ENCODE results near the gene PAQR9. TPM values are rescaled to one million over a fixed set of nuclear protein-coding genes. Genes with fewer than 3 reads are reported as not detected.

The PAQR9 gene
- total and polyA plus RNA-seq, 9 of the 15 experiments (the other 6 are each of a cell fraction or from before 2014, with no cell fraction given) = 0.04 to 0.58 (median 0.22) TPM

- TF ChIP-seq PRDM10 (IDR thresholded peaks at IDR 0.05; ENCODE audit: partially characterized antibody) (no peak), HNRNPK (IDR thresholded peaks at IDR 0.05; ENCODE audit: low read depth, low read length, poor library complexity, severe bottlenecking) (no peak), DDX20 (tag; IDR thresholded peaks at IDR 0.05; ENCODE audit: low read depth) (no peak), CBFB (CRISPR knock-in tag; IDR thresholded peaks at IDR 0.05) (no peak), CXXC5 (CRISPR knock-in tag; IDR thresholded peaks at IDR 0.05) (peak; percentile 66), NRF1 (conservative IDR thresholded peaks at IDR 0.05 in 1 of 2, IDR thresholded peaks at IDR 0.05 in 1 of 2) (peak; percentile 37 to 49; a peak in 2 of 4 replicates), JUN (IDR thresholded peaks at IDR 0.05; ENCODE audit: borderline replicate concordance, low read depth, low read length) (no peak), JUN (CRISPR knock-in tag; IDR thresholded peaks at IDR 0.05; ENCODE audit: borderline replicate concordance) (no peak), PREB (CRISPR knock-in tag; IDR thresholded peaks at IDR 0.05) (no peak), ZNF79 (CRISPR knock-in tag; IDR thresholded peaks at IDR 0.05; ENCODE audit: low read depth) (no peak), RHOXF2B (CRISPR knock-in tag; conservative IDR thresholded peaks at IDR 0.05) (no peak), HDAC6 (IDR thresholded peaks at IDR 0.05; ENCODE audit: low read depth, low read length) (no peak), U2AF1 (optimal IDR thresholded peaks at IDR 0.05; ENCODE audit: low read depth, low read length) (no peak), SMARCA4 (IDR thresholded peaks at IDR 0.05) (no peak), TCFL5 (CRISPR knock-in tag; conservative IDR thresholded peaks at IDR 0.05) (no peak), ZNF76 (CRISPR knock-in tag; IDR thresholded peaks at IDR 0.05; ENCODE audit: borderline replicate concordance) (no peak), NFE2 (IDR thresholded peaks at IDR 0.05; ENCODE audit: low read depth) (no peak), CREM (IDR thresholded peaks at IDR 0.05; ENCODE audit: low read depth) (peak; percentile 27; the same call in 1 of the 2 replicates), AFF4 (CRISPR knock-in tag; IDR thresholded peaks at IDR 0.05) (no peak)
These were observed at the start of gene PAQR9 (continued) for GRCh38 chr3:142963516-142964448.

All from K562 (cell line).